SU-DHL-6 (cell line): ENCODE results near the gene CFAP43.

Experiments used
- EZH2phosphoT487 ChIP-seq: fragments of 200-600 bp; sonication (generic), shearing (Covaris generic); conservative IDR thresholded peaks from 2 replicates; pipeline ENCODE4 v1.6.1; 2018; ENCODE audit warnings: mild to moderate bottlenecking, antibody characterized with exemption, low read length, moderate library complexity, mixed read lengths
- TF ChIP-seq, protein P1 (sequence below): fragments of 200-600 bp; sonication (generic); IDR thresholded peaks from one replicate; pipeline ENCODE4 v1.5.1; 2017; ENCODE audit warnings: antibody characterized with exemption, mild to moderate bottlenecking, low read length, moderate library complexity; ENCODE audit not compliant: insufficient read depth, poor library complexity, severe bottlenecking

GRCh38 chr10:104216631-104217030 lies 15.5 kb downstream of the CFAP43 start:
- TF ChIP-seq, protein P1, sequence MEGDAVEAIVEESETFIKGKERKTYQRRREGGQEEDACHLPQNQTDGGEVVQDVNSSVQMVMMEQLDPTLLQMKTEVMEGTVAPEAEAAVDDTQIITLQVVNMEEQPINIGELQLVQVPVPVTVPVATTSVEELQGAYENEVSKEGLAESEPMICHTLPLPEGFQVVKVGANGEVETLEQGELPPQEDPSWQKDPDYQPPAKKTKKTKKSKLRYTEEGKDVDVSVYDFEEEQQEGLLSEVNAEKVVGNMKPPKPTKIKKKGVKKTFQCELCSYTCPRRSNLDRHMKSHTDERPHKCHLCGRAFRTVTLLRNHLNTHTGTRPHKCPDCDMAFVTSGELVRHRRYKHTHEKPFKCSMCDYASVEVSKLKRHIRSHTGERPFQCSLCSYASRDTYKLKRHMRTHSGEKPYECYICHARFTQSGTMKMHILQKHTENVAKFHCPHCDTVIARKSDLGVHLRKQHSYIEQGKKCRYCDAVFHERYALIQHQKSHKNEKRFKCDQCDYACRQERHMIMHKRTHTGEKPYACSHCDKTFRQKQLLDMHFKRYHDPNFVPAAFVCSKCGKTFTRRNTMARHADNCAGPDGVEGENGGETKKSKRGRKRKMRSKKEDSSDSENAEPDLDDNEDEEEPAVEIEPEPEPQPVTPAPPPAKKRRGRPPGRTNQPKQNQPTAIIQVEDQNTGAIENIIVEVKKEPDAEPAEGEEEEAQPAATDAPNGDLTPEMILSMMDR = no peak
- no peak for TF ChIP-seq EZH2phosphoT487
